ENCODE data around the gene NDRG4. TPM values are rescaled to one million over a fixed set of nuclear protein-coding genes. Genes with fewer than 3 reads are reported as not detected.

Gene NDRG4
- total RNA-seq, 4 donors from 2014 or later = 16.0 to 89.4 (median 56.1) TPM

- Histone ChIP-seq H3K36me3 (no peaks in the 10 kb centered on the region), H3K27ac (no peak overlapping the region), H3K4me1 (no peaks in the 10 kb centered on the region), H3K4me3 (no peak overlapping the region), H3K27me3 (no peaks in the 10 kb centered on the region), H3K9me3 (no peaks in the 10 kb centered on the region)
- intact Hi-C loops (cut with DNase I; ENCODE audit: low total_unique reads) = no loop called here
- DNase-seq = no peak
- no peak for TF ChIP-seq POLR2A (IDR thresholded peaks at IDR 0.05)
- TF ChIP-seq, protein P1, sequence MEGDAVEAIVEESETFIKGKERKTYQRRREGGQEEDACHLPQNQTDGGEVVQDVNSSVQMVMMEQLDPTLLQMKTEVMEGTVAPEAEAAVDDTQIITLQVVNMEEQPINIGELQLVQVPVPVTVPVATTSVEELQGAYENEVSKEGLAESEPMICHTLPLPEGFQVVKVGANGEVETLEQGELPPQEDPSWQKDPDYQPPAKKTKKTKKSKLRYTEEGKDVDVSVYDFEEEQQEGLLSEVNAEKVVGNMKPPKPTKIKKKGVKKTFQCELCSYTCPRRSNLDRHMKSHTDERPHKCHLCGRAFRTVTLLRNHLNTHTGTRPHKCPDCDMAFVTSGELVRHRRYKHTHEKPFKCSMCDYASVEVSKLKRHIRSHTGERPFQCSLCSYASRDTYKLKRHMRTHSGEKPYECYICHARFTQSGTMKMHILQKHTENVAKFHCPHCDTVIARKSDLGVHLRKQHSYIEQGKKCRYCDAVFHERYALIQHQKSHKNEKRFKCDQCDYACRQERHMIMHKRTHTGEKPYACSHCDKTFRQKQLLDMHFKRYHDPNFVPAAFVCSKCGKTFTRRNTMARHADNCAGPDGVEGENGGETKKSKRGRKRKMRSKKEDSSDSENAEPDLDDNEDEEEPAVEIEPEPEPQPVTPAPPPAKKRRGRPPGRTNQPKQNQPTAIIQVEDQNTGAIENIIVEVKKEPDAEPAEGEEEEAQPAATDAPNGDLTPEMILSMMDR (IDR thresholded peaks at IDR 0.05) = no peak
Measured at GRCh38 chr16:58492066-58492465, 7.9 kb upstream of the NDRG4 start.

GRCh38 chr16:58492735-58493134 lies 7.2 kb upstream of the NDRG4 start:
- no peak for DNase-seq
- H3K27ac ChIP-seq = no peak overlapping the region

GRCh38 chr16:58493756-58494431 lies 6.0 kb upstream of the NDRG4 start:
- Histone ChIP-seq H3K9me3 (no peaks in the 10 kb centered on the region), H3K27ac (no peak overlapping the region), H3K4me1 (no peaks in the 10 kb centered on the region), H3K4me3 (no peak overlapping the region), H3K36me3 (no peaks in the 10 kb centered on the region), H3K27me3 (no peaks in the 10 kb centered on the region)
- DNase-seq = no peak
- TF ChIP-seq, protein P1 (IDR thresholded peaks at IDR 0.05) = no peak
- TF ChIP-seq POLR2A (IDR thresholded peaks at IDR 0.05) = no peak
- intact Hi-C loops (cut with DNase I; ENCODE audit: low total_unique reads) = no loop called here

More at GRCh38 chr16:58492735-58493134, 7.2 kb upstream of the NDRG4 start:
- H3K4me1 ChIP-seq = no peaks in the 10 kb centered on the region
- no peaks in the 10 kb centered on the region for H3K27me3 ChIP-seq
- H3K9me3 ChIP-seq = no peaks in the 10 kb centered on the region
- no peak for TF ChIP-seq POLR2A (IDR thresholded peaks at IDR 0.05)
- TF ChIP-seq, protein P1 (IDR thresholded peaks at IDR 0.05) = no peak
- no peaks in the 10 kb centered on the region for H3K36me3 ChIP-seq
- H3K4me3 ChIP-seq = no peak overlapping the region
- intact Hi-C loops (cut with DNase I; ENCODE audit: low total_unique reads) = no loop called here

DNA sequence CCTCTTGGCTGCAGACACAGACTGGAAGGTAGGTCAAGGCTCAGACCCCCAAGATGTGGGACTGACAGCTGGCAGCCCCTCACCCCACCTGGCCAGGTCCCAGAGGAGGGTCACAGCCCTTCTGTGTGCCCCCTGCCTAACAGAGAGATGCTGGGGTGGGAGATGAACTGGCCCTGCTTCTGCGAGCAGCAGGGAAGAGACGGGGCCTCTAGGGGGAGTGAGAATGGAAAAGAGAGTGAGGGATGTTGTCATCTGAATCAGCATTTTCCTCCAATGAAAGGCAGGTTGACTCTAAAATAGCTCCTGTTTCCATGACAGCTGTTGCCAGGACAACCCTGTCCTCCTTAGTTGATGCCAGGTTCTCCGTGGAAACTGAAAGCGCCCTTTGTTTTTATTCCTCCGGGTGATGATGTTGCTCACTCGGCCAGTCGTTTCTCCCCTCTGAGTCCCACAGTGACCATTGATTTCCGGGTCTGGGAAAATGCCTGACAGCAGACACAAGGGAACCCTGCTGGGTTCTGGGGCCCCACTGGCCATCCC lies 4.9 kb upstream of the NDRG4 start:
- intact Hi-C loops (cut with DNase I; ENCODE audit: low total_unique reads) = no loop called here
- H3K4me3 ChIP-seq = no peak overlapping the region
- H3K4me1 ChIP-seq = no peaks in the 10 kb centered on the region
- H3K9me3 ChIP-seq = no peaks in the 10 kb centered on the region
- H3K36me3 ChIP-seq = no peaks in the 10 kb centered on the region
- H3K27me3 ChIP-seq = no peaks in the 10 kb centered on the region
- DNase-seq = peak; percentile 74 to 86
- no peak for TF ChIP-seq POLR2A (IDR thresholded peaks at IDR 0.05)
- TF ChIP-seq, protein P1 (IDR thresholded peaks at IDR 0.05) = peak in 3 of 4 experiments; percentile 18 to 38 (median 24)
- H3K27ac ChIP-seq = peak overlapping the region in 1 of 2 donors; percentile 31

- no peaks in the 10 kb centered on the region for H3K9me3 ChIP-seq
- TF ChIP-seq, protein P1 (IDR thresholded peaks at IDR 0.05) = no peak
- no peak for TF ChIP-seq POLR2A (IDR thresholded peaks at IDR 0.05)
- no peak overlapping the region for H3K4me3 ChIP-seq
- H3K4me1 ChIP-seq = peaks cover 0 to 5% of the 10 kb centered on the region in 2 donors
- intact Hi-C loops (cut with DNase I; ENCODE audit: low total_unique reads) = no loop called here
- H3K27me3 ChIP-seq = no peaks in the 10 kb centered on the region
- DNase-seq = no peak
- peak overlapping the region in 1 of 2 donors; percentile 31 for H3K27ac ChIP-seq
- H3K36me3 ChIP-seq = no peaks in the 10 kb centered on the region
Measured at GRCh38 chr16:58495521-58496331, 4.2 kb upstream of the NDRG4 start.

All from uterus (tissue), 4 donors.